Tibial nerve (tissue), 4 donors: Measurements from ENCODE around the gene MC5R. TPM values are rescaled to one million over a fixed set of nuclear protein-coding genes. Genes with fewer than 3 reads are reported as not detected.

Experiments
- DNase-seq, 2 donors: peaks; one replicate each; pipeline ENCODE4 v3.0.0-alpha.2; 2019; ENCODE audit warnings: low spot score in 2 of 2
- H3K27ac ChIP-seq, 4 donors: fragments of 200-600 bp; sonication (generic) in 3 of 4; one replicate each; pipeline ENCODE4 v1.5.1; 2017 to 2019; ENCODE audit warnings: mild to moderate bottlenecking in 1 of 4
- H3K27me3 ChIP-seq, 2 donors: fragments of 200-600 bp; sonication (generic) in 1 of 2; one replicate each; pipeline versions ENCODE4 v1.5.1 to v1.6.0; 2017 to 2019
- H3K36me3 ChIP-seq, 3 donors: fragments of 200-600 bp; sonication (generic); one replicate each; pipeline ENCODE4 v1.5.1; 2018 to 2019
- H3K4me1 ChIP-seq, 4 donors: fragments of 200-600 bp; sonication (generic) in 3 of 4; one replicate each; pipeline ENCODE4 v1.5.1; 2017 to 2019
- H3K4me3 ChIP-seq, 4 donors: fragments of 200-600 bp; sonication (generic) in 3 of 4; one replicate each; pipeline ENCODE4 v1.5.1; 2017 to 2019; ENCODE audit warnings: mild to moderate bottlenecking in 1 of 4, moderate library complexity in 1 of 4
- H3K9me3 ChIP-seq, 4 donors: fragments of 200-600 bp; sonication (generic) in 3 of 4; one replicate each; pipeline ENCODE4 v1.5.1; 2017 to 2019
- CTCF ChIP-seq, 5 experiments: fragments of 200-600 bp in 3 of 5; fragments of 450-650 bp in 2 of 5; sonication (generic) in 3 of 5; IDR thresholded peaks; one replicate each; pipeline ENCODE4 v1.5.1; 2016 to 2019; ENCODE audit warnings: antibody characterized with exemption in 5 of 5, mild to moderate bottlenecking in 3 of 5, moderate library complexity in 2 of 5
- EP300 ChIP-seq, 2 donors: sonication (generic); formaldehyde crosslinking; IDR thresholded peaks; one replicate each; pipeline ENCODE4 v1.6.1; 2017; ENCODE audit warnings: antibody characterized with exemption in 2 of 2, mild to moderate bottlenecking in 1 of 2
- POLR2A ChIP-seq, 2 donors: fragments of 450-650 bp; IDR thresholded peaks; one replicate each; pipeline ENCODE4 v1.6.1; 2017; ENCODE audit warnings: antibody characterized with exemption in 2 of 2, mild to moderate bottlenecking in 2 of 2, moderate library complexity in 2 of 2
- WGBS, 2 donors: methylation state at CpG; one replicate each; pipeline ENCODE4 v1.1.5; 2018; 5-methylcytosine and 5-hydroxymethylcytosine counted together
- total RNA-seq, 4 donors: library from RNA; depleted of rRNA; stranded (reverse); fragments of >200 nt; gene quantifications; one replicate each; pipeline ENCODE4 v1.1.0, GENCODE V29; 2016

MC5R gene
- total RNA-seq, 4 donors from 2014 or later = not detected

- no peak overlapping the region for H3K27ac ChIP-seq
- TF ChIP-seq CTCF (IDR thresholded peaks at IDR 0.05) = peak; percentile 48 to 82 (median 73)
- no peak for TF ChIP-seq EP300 (IDR thresholded peaks at IDR 0.05)
- H3K27me3 ChIP-seq = no peaks in the 10 kb centered on the region
- no peak overlapping the region for H3K4me3 ChIP-seq
- 22 to 25% methylated on average over 4 of the region's 4 CpGs for WGBS, 2 donors
- no peaks in the 10 kb centered on the region for H3K4me1 ChIP-seq
- H3K36me3 ChIP-seq = no peaks in the 10 kb centered on the region
- DNase-seq = peak; percentile 52 to 81
- H3K9me3 ChIP-seq = no peaks in the 10 kb centered on the region
These were observed 10.6 kb upstream of the MC5R start for GRCh38 chr18:13813271-13813849.

- WGBS, 2 donors = 95% methylated on average over 26 of the region's 26 CpGs
- Histone ChIP-seq H3K9me3 (no peaks in the 10 kb centered on the region), H3K27me3 (peaks cover 0 to 8% of the 10 kb centered on the region in 2 donors), H3K4me3 (no peak overlapping the region), H3K36me3 (no peaks in the 10 kb centered on the region), H3K4me1 (peaks cover 0 to 8% (median 2%) of the 10 kb centered on the region in 4 donors), H3K27ac (no peak overlapping the region)
- TF ChIP-seq EP300 (IDR thresholded peaks at IDR 0.05) = no peak
- no peak for TF ChIP-seq POLR2A (IDR thresholded peaks at IDR 0.05)
- TF ChIP-seq CTCF (IDR thresholded peaks at IDR 0.05) = no peak
- DNase-seq = no peak
These were observed 2.3 kb downstream of the MC5R start for GRCh38 chr18:13826209-13826608.

GRCh38 chr18:13831864-13832508, 8.0 kb downstream of the MC5R start:
- 65 to 75% methylated on average over 11 of the region's 11 CpGs for WGBS, 2 donors
- Histone ChIP-seq H3K36me3 (no peaks in the 10 kb centered on the region), H3K27me3 (no peaks in the 10 kb centered on the region), H3K9me3 (no peaks in the 10 kb centered on the region), H3K4me3 (no peak overlapping the region), H3K4me1 (no peaks in the 10 kb centered on the region), H3K27ac (no peak overlapping the region)
- no peak for DNase-seq
- no peak for TF ChIP-seq CTCF (IDR thresholded peaks at IDR 0.05)

GRCh38 chr18:13834496-13835015, 10.6 kb downstream of the MC5R start:
- H3K4me3 ChIP-seq = no peak overlapping the region
- H3K36me3 ChIP-seq = no peaks in the 10 kb centered on the region
- no peak overlapping the region for H3K27ac ChIP-seq
- no peaks in the 10 kb centered on the region for H3K4me1 ChIP-seq
- WGBS, 2 donors = 47 to 58% methylated on average over 8 of the region's 8 CpGs
- no peaks in the 10 kb centered on the region for H3K9me3 ChIP-seq
- no peak for TF ChIP-seq CTCF (IDR thresholded peaks at IDR 0.05)
- TF ChIP-seq POLR2A (IDR thresholded peaks at IDR 0.05) = no peak
- TF ChIP-seq EP300 (IDR thresholded peaks at IDR 0.05) = no peak
- no peak for DNase-seq
- H3K27me3 ChIP-seq = no peaks in the 10 kb centered on the region

GRCh38 chr18:13835202-13835601, 11.3 kb downstream of the MC5R start:
- Histone ChIP-seq H3K27me3 (no peaks in the 10 kb centered on the region), H3K27ac (no peak overlapping the region), H3K4me3 (no peak overlapping the region), H3K9me3 (no peaks in the 10 kb centered on the region), H3K36me3 (no peaks in the 10 kb centered on the region), H3K4me1 (no peaks in the 10 kb centered on the region)
- WGBS, 2 donors = 56 to 60% methylated on average over 6 of the region's 6 CpGs
- no peak for DNase-seq
- no peak for TF ChIP-seq POLR2A (IDR thresholded peaks at IDR 0.05)
- TF ChIP-seq EP300 (IDR thresholded peaks at IDR 0.05) = no peak
- TF ChIP-seq CTCF (IDR thresholded peaks at IDR 0.05) = no peak
